Measurements from ENCODE around the gene PRDM16. TPM values are rescaled to one million over a fixed set of nuclear protein-coding genes. Genes with fewer than 3 reads are reported as not detected.

Gene PRDM16
- total RNA-seq, 1 experiment from 2014 or later = 0.17 TPM

DNA sequence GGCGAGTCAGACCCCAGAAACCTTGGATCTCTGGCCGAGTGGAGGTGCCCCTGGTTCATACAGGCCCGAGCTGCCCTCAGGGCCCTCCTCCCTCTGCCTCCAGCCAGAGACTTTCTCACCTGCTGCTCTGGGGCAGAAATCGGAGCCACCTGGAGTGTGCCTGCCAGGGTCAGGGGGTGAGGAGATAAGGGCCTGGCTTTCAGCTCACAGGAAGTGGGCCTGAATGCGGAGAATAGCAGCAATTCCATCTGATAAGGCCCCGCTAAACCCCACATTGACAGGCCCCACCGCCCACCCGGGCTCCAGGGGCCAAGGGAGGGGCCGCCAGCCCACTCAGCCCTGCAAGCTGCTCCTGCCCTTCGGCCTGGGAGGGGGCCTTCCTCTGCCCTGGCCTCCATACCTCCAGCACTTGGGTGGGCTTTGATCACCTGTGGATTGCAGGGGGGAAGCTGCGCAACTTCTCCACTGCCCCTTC is 261.8 kb downstream of the PRDM16 start:
- TF ChIP-seq CTCF (conservative IDR thresholded peaks at IDR 0.05) = no peak
- no peak overlapping the region; the same call in 1 of the 2 replicates for H3K14ac ChIP-seq (ENCODE audit: insufficient read depth, low read length)
- no peak overlapping the region for H3K56ac ChIP-seq (ENCODE audit: insufficient read length, low read depth, low read length)
- Mint-ChIP-seq H3K4me1 (peaks cover 0 to 7% of the 10 kb centered on the region in 2 experiments; a peak in 3 of 4 replicates), H3K27ac (no peak overlapping the region), H3K9me3 (no peaks in the 10 kb centered on the region), H3K4me3 (no peak overlapping the region), H3K36me3 (ENCODE audit: insufficient read depth in 1 of 3, low read depth in 3 of 3) (no peaks in the 10 kb centered on the region), H3K27me3 (ENCODE audit: low read depth) (no peaks in the 10 kb centered on the region; the same call in 1 of the 2 replicates)
- H2BK15ac ChIP-seq (ENCODE audit: low read depth, low read length) = peak overlapping the region; percentile 69; the same call in 1 of the 2 replicates
- H4K8ac ChIP-seq (replicated peaks; ENCODE audit: insufficient read length, low read depth, low read length) = no peak overlapping the region
- no peaks in the 10 kb centered on the region for H4K20me1 ChIP-seq (ENCODE audit: control insufficient read depth, insufficient read depth, insufficient read length)
- H2BK120ac ChIP-seq (ENCODE audit: low read depth, low read length, poor library complexity, severe bottlenecking) = no peak overlapping the region
- no peak overlapping the region for H2BK5ac ChIP-seq (ENCODE audit: insufficient read length, low read length)
- no peak overlapping the region for H3K9ac ChIP-seq (ENCODE audit: extremely low read depth, insufficient read length, low read length)
- no peaks in the 10 kb centered on the region for H3K79me2 ChIP-seq (ENCODE audit: insufficient read depth, low read length)
- no peaks in the 10 kb centered on the region for H3K27me3 ChIP-seq (ENCODE audit: insufficient read depth, low read length)
- H3K4me2 ChIP-seq (ENCODE audit: insufficient read depth, insufficient read length, low read length) = no peak overlapping the region
- H3K4ac ChIP-seq (ENCODE audit: low read depth, low read length) = no peak overlapping the region
- no peaks in the 10 kb centered on the region for H3K9me3 ChIP-seq (ENCODE audit: control insufficient read depth, low read depth, low read length)
- H3K23ac ChIP-seq (ENCODE audit: insufficient read length, low read depth, low read length) = no peak overlapping the region
- WGBS (ENCODE audit: extremely low coverage, insufficient read length, low lambda C conversion rate) = no CpG with 5 or more reads among the region's 11 CpGs
- no peak overlapping the region for H2AFZ ChIP-seq (ENCODE audit: low read length)
- H3K79me1 ChIP-seq (ENCODE audit: insufficient read depth, low read depth, low read length, poor library complexity, severe bottlenecking) = no peaks in the 10 kb centered on the region
- no peak overlapping the region for H2BK12ac ChIP-seq (ENCODE audit: insufficient read length, low read depth, low read length)
- no peaks in the 10 kb centered on the region for H3K4me1 ChIP-seq (ENCODE audit: insufficient read depth, low read length)
- no peak overlapping the region for H3K18ac ChIP-seq (ENCODE audit: insufficient read length, low read depth, low read length)
- no peaks in the 10 kb centered on the region for H3K23me2 ChIP-seq (ENCODE audit: insufficient read length, low read depth, low read length, poor library complexity, severe bottlenecking)
- DNase-seq = no peak
- H3T11ph ChIP-seq (ENCODE audit: low read length) = no peak overlapping the region
- H3K27ac ChIP-seq (ENCODE audit: insufficient read length, low read depth, low read length) = no peak overlapping the region
- H2AK5ac ChIP-seq (ENCODE audit: insufficient read length, low read length) = no peak overlapping the region
- no peak overlapping the region for H4K91ac ChIP-seq (ENCODE audit: insufficient read length, low read depth, low read length)
- H2BK20ac ChIP-seq (ENCODE audit: low read depth, low read length, poor library complexity, severe bottlenecking) = no peak overlapping the region
- H4K5ac ChIP-seq (ENCODE audit: insufficient read length, low read depth, low read length) = no peak overlapping the region

Measured in H9 (cell line).